Epithelial cell of esophagus (primary cell): ENCODE data around the gene IQSEC2.

ENCODE experiments used
- DNase-seq: peaks from one replicate; pipeline ENCODE4 v3.0.0; 2010; ENCODE audit warnings: low read depth
- H3K4me3 ChIP-seq: 2 replicates; pipeline ENCODE4 v1.5.1; 2011; ENCODE audit warnings: mild to moderate bottlenecking, low read length, control low read depth
- CTCF ChIP-seq: IDR thresholded peaks from 2 replicates; pipeline ENCODE4 v1.5.1; 2011; ENCODE audit warnings: low read depth, mild to moderate bottlenecking, low read length, control low read depth, inconsistent platforms; ENCODE audit not compliant: insufficient read depth; ENCODE audit errors: missing control alignments

The IQSEC2 gene

GRCh38 chrX:53234484-53234883 lies 46.9 kb downstream of the IQSEC2 start:
- no peak overlapping the region for H3K4me3 ChIP-seq
- TF ChIP-seq CTCF, result no peak
- DNase-seq, result no peak

- DNase-seq, result no peak
- TF ChIP-seq CTCF, result no peak
- no peak overlapping the region for H3K4me3 ChIP-seq
Measured at GRCh38 chrX:53233536-53233935, 47.8 kb downstream of the IQSEC2 start.

GRCh38 chrX:53230116-53230515 lies 51.3 kb downstream of the IQSEC2 start:
- no peak for TF ChIP-seq CTCF
- DNase-seq, result no peak
- H3K4me3 ChIP-seq, result no peak overlapping the region

GRCh38 chrX:53227224-53227765 lies 54.1 kb downstream of the IQSEC2 start:
- TF ChIP-seq CTCF, result no peak
- no peak overlapping the region for H3K4me3 ChIP-seq
- DNase-seq, result no peak

- H3K4me3 ChIP-seq, result peak within 1 kb of the TSS; percentile 76
Measured at GRCh38 chrX:53224860-53225797, 56.3 kb downstream of the IQSEC2 start, which contains the start of gene KDM5C. Gene KDM5C (minus strand): TSS chrX:53225207. CDS start chrX:53224889, 318 bp downstream.

More at GRCh38 chrX:53224860-53225797, 56.3 kb downstream of the IQSEC2 start, which contains the start of gene KDM5C:
- DNase-seq, result peak; percentile 86
- no peak for TF ChIP-seq CTCF
